ENCODE data around the gene ZNF140.

ZNF140 gene

DNA sequence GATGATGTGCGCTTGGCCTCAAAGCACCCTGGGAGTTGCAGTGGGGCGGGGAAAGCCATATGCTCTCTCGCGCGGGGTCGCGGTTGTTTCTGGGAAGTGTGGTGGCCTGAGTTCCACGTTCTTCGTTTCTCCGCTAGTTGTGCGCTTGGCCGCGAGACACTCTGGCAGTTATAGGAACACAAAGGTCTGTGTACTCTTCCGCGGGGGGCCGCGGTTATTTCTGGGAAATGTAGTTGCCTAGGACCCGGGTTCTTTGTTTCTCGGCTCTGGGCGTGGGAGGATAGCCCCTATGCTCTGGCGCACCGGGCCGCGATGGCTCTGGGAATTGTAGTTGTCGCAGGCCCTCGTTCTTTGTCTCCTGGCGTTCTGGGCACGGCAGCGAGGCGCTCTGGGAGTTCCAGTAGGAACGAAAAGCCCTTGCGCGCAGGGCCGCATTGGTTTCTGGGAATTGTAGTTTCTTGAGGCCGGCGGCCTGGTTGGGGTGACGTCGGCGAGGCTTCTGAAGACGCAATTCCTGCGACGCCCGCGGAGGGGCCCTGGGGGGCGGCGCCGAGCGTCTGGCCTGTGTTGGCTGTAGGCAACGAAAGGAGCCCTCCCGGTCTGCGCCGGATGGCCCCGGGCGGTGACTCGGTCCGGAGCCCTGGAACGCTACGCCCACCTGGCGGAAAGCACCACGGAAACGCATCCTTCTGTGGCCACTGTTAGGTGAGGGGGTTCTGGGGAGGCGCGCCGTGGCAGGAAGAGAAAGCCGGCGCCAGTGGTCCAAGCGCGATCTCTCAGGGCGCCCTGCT lies at the start of gene ZNF140:
Gene ZNF140 (plus strand): TSS at position 556 of the 791 bp plus-strand sequence. CDS start 398 bp downstream, outside the sequence.
- DNase-seq, result no peak

DNA sequence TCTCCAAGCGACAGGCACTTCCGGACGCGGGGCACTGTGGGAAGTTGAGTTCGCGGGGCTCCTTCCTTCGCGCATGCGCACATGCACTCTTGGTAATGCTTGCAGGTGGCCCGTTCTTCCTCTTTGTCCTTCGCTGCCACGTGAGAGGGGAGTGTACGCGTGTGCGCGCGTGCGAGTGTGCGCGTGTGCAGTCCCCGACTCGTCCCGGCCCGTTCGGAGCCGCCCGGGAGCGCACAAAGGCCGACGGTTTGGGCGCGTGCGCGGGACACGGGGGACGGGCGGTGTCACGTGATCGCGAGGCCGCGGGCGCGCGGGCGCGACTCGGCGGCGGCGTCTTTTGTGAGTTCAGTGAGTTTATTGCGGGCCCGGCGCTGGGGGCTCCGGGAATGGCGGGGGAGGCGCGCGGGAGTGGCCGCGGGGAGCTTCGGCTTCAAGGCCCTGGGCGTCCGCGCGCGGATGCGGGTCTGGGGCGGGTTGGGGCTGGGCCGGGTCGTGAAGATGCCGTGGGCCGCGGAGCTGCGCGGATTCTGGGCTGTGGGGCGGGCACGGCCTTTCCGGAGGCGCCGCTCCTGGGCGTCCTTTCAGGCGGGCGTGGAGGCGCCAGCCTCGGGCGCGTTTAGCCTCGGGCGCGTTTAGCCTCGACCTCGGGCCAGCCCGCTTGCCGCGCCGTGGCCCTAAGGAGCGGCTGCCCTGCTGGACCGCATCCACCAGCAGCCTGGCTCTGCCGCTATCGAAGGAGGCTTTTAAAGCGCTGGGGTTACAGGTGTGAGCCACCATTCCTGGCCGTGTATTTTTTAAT lies 43.3 kb upstream of the ZNF140 start, which contains the start of gene ZNF84:
Gene ZNF84 (plus strand): TSS at position 303 of the 799 bp plus-strand sequence. CDS start 3,959 bp downstream, outside the sequence.
- peak; percentile 92 for DNase-seq

- DNase-seq, result no peak
Observed at GRCh38 chr12:133038118-133038709, 42.5 kb upstream of the ZNF140 start.

GRCh38 chr12:133046698-133047097 lies 34.0 kb upstream of the ZNF140 start:
- no peak for DNase-seq

DNA sequence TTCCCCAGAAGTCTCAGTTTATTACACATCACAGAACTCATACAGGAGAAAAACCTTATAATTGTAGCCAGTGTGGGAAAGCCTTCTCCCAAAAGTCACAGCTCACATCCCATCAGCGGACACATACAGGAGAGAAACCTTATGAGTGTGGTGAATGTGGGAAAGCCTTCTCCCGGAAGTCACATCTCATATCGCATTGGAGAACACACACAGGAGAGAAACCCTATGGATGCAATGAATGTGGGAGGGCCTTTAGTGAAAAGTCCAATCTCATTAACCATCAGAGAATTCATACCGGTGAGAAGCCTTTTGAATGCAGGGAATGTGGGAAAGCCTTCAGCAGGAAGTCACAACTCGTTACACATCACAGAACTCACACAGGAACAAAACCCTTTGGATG lies 23.3 kb upstream of the ZNF140 start:
- DNase-seq, result no peak

GRCh38 chr12:133058203-133059113 lies 22.3 kb upstream of the ZNF140 start:
- DNase-seq, result no peak

GRCh38 chr12:133061954-133062353 lies 18.8 kb upstream of the ZNF140 start:
- DNase-seq, result no peak

GRCh38 chr12:133063556-133063955 lies 17.2 kb upstream of the ZNF140 start:
- DNase-seq, result no peak

- no peak for DNase-seq
Observed at GRCh38 chr12:133073836-133074235, 6.9 kb upstream of the ZNF140 start.

DNA sequence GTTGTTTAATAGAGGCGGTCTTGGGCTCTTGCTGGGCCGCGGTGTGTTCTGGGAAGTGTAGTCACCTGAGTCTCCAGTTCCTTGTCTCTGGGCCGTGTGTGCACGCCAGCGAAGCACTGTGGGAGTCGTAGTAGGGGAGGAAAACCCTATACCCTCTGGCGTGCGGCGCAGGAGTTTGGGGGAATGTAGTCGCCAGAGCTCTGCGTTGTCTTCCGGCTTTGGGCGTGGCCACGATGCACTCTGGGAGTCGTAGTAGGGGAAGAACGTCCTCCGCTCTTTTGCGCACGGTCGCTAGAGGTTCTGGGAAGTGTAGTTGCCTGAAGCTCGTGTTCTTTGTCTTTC lies 726 bp upstream of the ZNF140 start:
- no peak for DNase-seq

GRCh38 chr12:133081159-133081780 lies 547 bp downstream of the ZNF140 start:
- no peak for DNase-seq

- DNase-seq, result no peak
Observed at GRCh38 chr12:133083345-133083744, 2.6 kb downstream of the ZNF140 start.

- DNase-seq, result no peak
Observed at GRCh38 chr12:133105620-133106019, 24.9 kb downstream of the ZNF140 start.

DNA sequence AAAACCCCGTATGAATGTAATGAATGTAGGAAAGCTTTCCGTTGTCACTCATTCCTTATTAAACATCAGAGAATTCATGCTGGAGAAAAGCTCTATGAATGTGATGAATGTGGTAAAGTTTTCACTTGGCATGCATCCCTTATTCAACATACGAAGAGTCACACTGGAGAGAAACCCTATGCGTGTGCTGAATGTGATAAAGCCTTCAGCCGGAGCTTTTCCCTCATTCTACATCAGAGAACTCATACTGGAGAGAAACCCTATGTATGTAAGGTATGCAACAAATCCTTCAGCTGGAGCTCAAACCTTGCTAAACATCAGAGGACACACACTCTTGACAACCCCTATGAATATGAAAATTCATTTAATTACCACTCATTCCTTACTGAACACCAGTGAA lies 25.5 kb downstream of the ZNF140 start:
- DNase-seq, result no peak

GRCh38 chr12:133107121-133107520 lies 26.4 kb downstream of the ZNF140 start:
- DNase-seq, result no peak

DNA sequence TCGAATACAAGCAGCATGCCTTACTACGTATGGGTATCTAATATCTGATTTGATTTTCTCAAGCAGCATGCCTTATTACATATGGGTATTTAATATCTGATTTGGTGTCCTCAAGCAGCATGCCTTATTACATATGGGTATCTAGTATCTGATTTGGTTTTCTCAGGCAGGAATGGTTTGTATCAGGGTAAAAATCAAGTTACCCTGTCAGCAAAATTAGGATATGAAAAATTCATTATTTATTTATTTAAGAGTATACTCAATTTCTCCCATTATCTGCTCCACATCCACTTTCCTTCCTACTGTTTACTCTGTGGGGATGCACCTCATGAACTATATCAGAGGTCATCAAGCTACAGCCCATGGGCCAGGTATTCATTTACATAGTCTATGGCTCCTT lies 27.4 kb downstream of the ZNF140 start:
- DNase-seq, result no peak

- no peak for DNase-seq
Observed at GRCh38 chr12:133120385-133121191, 39.9 kb downstream of the ZNF140 start.

DNA sequence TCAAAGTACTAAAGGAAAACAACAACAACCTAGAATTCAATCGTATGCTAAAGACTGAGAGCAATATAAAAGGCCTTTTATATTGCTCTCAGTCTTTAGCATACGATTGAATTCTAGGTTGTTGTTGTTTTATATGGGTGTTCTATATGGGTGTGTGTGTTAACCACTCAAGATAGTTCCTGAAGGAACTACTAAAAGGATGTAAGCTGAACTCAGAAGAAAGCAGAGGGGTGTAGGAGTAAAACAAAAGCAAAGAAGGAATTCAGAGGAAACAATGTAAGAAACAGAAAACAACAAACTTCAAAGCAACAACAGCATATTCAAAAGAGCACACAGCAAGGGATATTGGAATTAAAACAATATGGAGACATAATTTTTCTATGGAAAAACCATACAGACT lies 44.0 kb downstream of the ZNF140 start:
- no peak for DNase-seq

DNA sequence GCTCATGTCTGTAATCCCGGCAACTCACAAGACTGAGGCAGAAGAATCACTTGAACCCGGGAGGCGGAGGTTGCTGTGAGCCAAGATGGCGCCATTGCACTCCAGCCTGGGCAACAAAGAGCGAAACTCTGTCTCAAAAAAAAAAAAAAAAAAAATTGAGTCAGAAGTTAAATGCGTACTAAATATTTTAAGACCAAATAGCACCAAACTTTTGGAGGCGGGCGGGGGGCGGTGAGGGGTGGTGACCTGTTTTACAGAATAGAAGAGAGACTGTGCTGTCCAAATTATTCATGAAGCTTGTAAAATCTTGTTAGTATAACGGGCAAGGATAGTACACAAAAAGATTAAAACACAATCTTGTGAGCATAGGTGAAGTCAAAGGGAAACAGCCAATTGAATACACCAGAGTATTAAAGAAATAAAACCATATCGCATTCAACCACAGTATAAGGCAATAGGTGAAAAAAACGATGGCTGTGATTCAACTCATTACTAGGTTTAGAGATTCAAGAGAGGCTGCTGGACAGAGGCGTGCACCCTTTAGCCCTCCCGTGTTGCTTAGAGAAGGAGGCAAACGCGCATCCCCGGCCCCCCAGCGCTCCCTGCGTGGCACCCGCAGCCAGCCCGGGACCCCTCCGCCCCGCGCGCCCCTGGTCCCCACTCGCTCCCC lies 48.8 kb downstream of the ZNF140 start:
- DNase-seq, result no peak

- no peak for DNase-seq
Observed at GRCh38 chr12:133130038-133130807, 49.5 kb downstream of the ZNF140 start, which contains the start of the genes ZNF10 and ZNF891. TSS of gene ZNF10 (plus strand) at chr12:133130627. CDS start at chr12:133144493, 13,866 bp downstream. TSS of gene ZNF891 (minus strand) at chr12:133130274. CDS start at chr12:133121918, 8,356 bp downstream.

All from NK-92 treated with Interleukin-12 subunit alpha and Interleukin-12 subunit beta, amount 100 ng/mL, for 24 hours (cell line).